ENCODE results near the gene REC114.
"Not testable (repeated sequence)": the region's sequence is repeated elsewhere in the genome, so short reads cannot be mapped to it uniquely, and the experiment has no call there.

REC114 gene

DNA sequence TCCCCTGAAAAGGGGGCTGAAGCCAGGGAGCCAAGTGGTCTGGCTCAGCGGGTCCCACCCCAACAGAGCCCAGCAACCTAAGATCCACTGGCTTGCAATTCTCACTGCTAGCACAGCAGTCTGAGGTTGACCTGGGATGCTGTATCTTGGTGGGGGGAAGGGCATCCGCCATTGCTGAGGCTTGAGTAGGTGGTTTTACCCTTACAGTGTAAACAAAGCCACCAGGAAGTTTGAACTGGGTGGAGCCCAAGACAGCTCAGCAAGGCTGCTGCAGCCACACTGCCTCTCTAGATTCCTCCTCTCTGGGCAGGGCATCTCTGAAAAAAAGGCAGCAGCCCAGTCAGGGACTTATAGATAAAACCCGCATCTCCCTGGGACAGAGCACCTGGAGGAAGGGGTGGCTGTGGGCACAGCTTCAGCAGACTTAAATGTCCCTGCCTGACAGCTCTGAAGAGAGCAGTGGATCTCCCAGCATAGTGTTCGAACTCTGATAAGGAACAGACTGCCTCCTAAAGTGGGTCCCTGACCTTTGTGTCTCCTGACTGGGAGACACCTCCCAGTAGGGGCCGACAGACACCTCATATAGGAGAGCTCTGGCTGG lies 5.3 kb downstream of the REC114 start:
- DNase-seq; in situ Hi-C loops (cut with HindIII; ENCODE audit: low pct_ligation_motif_present, low pct_unique_long_range_greater_than_20kb, low sequenced_read_pairs): not testable (repeated sequence)

GRCh38 chr15:73449980-73450379 lies 7.0 kb downstream of the REC114 start:
- in situ Hi-C loops (cut with HindIII; ENCODE audit: low pct_ligation_motif_present, low pct_unique_long_range_greater_than_20kb, low sequenced_read_pairs); DNase-seq: not testable (repeated sequence)

- in situ Hi-C loops (cut with HindIII; ENCODE audit: low pct_ligation_motif_present, low pct_unique_long_range_greater_than_20kb, low sequenced_read_pairs): no loop called here
- no peak for DNase-seq
Observed at GRCh38 chr15:73454096-73454495, 11.1 kb downstream of the REC114 start.

DNA sequence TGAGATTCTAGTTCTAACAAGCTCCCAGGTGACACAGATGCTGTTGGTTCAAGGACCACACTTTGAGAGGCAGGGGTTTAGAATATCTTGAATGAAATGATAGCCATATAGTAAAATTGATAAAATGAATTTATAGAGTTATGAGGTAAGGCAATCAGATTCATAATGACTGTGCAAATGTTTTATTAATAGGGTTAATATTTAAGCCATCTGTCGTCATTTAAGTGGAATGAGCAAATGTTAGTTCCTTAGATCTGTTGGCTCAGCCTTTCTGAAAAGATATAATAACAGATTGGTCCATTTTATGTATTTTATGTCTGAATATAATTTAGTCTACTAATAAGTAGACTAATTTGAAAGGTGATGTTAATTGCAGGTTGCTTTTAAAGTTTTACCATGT lies 12.9 kb downstream of the REC114 start:
- in situ Hi-C loops (cut with HindIII; ENCODE audit: low pct_ligation_motif_present, low pct_unique_long_range_greater_than_20kb, low sequenced_read_pairs): no loop called here
- no peak for DNase-seq

DNA sequence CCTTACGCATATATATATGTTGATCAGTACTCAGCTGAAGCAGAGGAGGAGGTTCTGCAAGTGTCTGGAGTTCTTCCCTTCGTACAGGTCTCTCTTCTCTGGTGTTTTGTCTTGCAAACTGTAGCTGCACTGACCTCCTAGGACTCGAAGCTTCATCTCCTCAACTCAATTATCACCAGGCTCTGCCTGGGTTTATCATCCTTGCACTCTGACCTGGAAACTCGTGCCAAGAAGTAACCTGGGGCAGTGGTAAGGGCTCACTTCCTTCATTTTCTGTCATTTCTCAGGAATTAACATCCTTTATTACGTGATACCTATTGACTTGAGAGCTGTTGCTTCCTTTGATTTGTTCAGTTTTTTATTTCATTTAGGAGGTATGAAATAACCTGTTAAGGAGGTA lies 14.4 kb downstream of the REC114 start:
- in situ Hi-C loops (cut with HindIII; ENCODE audit: low pct_ligation_motif_present, low pct_unique_long_range_greater_than_20kb, low sequenced_read_pairs): no loop called here
- DNase-seq: no peak

- in situ Hi-C loops (cut with HindIII; ENCODE audit: low pct_ligation_motif_present, low pct_unique_long_range_greater_than_20kb, low sequenced_read_pairs): no loop called here
- no peak for DNase-seq
Observed at GRCh38 chr15:73460662-73461061, 17.7 kb downstream of the REC114 start.

- DNase-seq: peak; percentile 2
- in situ Hi-C loops (cut with HindIII; ENCODE audit: low pct_ligation_motif_present, low pct_unique_long_range_greater_than_20kb, low sequenced_read_pairs): no loop called here
Observed at GRCh38 chr15:73464602-73465001, 21.6 kb downstream of the REC114 start.

DNA sequence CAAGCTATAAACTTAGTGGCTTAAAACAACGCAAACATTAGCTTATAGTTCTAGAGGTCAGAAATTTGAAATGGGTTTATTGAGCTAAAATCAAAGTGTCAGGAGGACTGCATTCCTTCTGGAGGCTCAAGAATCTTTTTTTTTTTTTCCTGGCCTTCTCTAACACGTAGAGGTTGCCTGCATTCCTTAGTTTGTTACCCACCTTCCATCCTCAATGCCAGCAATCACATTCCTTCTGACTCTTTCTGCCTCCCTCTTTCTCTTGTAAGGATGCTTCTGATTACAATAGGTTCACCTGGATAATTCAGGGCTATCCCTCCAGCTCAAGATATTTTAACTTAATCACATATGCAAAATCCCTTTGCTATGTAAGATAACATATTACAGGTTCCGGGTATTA lies 24.8 kb downstream of the REC114 start:
- in situ Hi-C loops (cut with HindIII; ENCODE audit: low pct_ligation_motif_present, low pct_unique_long_range_greater_than_20kb, low sequenced_read_pairs): no loop called here
- DNase-seq: no peak

- in situ Hi-C loops (cut with HindIII; ENCODE audit: low pct_ligation_motif_present, low pct_unique_long_range_greater_than_20kb, low sequenced_read_pairs): no loop called here
- DNase-seq: no peak
Observed at GRCh38 chr15:73474785-73475184, 31.8 kb downstream of the REC114 start.

DNA sequence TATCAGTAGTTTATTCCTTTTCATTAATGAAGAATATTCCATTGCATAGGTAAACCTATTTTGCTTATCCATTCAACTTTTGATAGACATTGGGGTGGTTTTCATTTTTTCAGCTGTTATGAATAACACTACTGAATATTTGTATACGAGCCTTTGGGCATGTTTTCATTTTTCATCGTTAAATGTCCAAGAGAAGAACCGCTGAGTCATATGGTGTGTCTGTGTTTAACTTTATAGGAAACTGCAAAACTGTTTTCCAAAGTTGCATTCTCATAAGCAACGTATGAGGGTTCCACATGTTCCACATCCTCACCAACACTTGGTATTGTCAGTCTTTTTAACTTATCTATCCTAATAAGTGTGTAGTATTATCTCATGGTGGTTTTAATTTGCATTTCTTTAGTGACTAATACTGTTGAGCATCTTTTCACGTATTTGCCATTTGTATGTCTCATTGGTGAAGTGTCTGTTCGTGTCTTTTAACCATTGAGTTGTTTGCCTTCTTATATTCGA lies 33.8 kb downstream of the REC114 start:
- in situ Hi-C loops (cut with HindIII; ENCODE audit: low pct_ligation_motif_present, low pct_unique_long_range_greater_than_20kb, low sequenced_read_pairs): no loop called here

GRCh38 chr15:73480050-73480449 lies 37.1 kb downstream of the REC114 start:
- no peak for DNase-seq

More for the DNA sequence above, 33.8 kb downstream of the REC114 start:
- DNase-seq: no peak

DNA sequence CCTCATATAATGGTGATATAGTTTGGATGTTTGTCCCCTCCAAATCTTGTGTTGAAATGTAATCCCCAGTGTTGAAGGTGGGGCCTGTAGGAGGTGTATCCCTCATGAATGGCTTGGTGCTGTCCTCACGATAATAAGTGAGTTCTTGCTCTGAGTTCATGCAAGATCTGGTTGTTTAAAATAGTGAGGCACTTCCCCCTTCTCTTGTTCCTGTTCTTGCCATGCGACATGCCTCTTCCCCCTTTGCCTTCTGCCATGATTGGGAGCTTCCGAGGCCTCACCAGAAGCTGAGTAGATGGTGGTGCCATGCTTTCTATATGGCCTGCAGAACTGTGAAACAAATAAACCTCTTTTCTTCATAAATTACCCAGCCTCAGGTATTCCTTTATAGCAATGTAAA lies 39.2 kb downstream of the REC114 start:
- no peak for DNase-seq
- in situ Hi-C loops (cut with HindIII; ENCODE audit: low pct_ligation_motif_present, low pct_unique_long_range_greater_than_20kb, low sequenced_read_pairs): no loop called here

More at GRCh38 chr15:73480050-73480449, 37.1 kb downstream of the REC114 start:
- in situ Hi-C loops (cut with HindIII; ENCODE audit: low pct_ligation_motif_present, low pct_unique_long_range_greater_than_20kb, low sequenced_read_pairs): no loop called here

DNA sequence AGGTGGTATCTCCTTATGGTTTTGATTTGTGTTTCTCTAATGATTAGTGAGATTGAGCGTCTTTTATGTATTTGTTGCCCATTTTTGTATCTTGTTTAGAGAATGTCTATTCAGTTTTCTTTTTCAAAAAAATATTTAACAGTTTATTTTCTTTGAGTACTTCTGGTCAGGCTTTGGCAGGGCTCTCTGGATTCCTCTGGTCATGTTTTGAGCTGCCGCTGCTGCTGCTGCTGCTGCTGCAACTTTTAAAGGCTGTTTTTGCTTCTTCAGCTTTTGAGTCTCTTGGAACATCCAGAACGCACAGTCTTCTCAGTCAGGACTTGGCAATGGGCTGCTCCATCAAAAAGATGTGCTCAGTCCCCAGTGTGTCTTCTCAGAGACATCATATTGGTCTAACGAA lies 40.1 kb downstream of the REC114 start:
- no peak for DNase-seq
- in situ Hi-C loops (cut with HindIII; ENCODE audit: low pct_ligation_motif_present, low pct_unique_long_range_greater_than_20kb, low sequenced_read_pairs): no loop called here

DNA sequence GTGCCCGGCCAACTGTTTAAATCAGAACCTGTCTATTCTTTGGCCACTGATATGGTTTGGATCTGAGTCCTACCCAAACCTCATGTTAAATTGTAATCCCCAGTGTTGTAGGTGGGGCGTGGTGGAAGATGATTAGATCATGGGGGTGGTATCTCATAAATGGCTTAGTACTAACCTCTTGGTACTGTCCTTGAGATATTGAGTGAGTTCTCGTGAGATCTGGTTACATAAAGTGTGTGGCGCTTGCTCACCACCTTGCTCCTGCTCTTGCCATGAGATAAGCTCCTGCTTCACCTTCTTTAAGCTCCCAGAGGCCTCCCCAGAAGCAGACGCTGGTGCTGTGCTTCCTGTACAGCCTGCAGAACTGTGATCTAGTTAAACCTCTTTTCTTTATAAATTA lies 42.4 kb downstream of the REC114 start:
- DNase-seq: no peak
- in situ Hi-C loops (cut with HindIII; ENCODE audit: low pct_ligation_motif_present, low pct_unique_long_range_greater_than_20kb, low sequenced_read_pairs): no loop called here

DNA sequence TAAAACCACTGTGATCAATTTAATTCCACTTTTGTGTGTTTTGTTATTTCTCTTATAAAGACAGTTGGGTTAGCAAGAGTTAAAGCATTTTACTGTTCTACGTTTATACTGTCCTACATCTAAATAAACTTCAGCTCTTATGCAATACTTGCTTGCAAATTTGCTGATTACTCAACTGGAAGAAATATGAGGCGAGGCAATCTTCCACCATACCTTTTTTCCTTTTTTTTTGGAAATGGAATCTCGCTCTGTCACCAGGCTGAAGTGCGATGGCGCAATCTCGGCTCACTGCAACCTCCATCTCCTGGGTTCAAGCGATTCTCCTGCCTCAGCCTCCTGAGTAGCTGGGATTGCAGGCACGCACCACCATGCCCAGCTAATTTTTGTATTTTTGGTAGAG lies 42.9 kb downstream of the REC114 start:
- DNase-seq; in situ Hi-C loops (cut with HindIII; ENCODE audit: low pct_ligation_motif_present, low pct_unique_long_range_greater_than_20kb, low sequenced_read_pairs): not testable (repeated sequence)

DNA sequence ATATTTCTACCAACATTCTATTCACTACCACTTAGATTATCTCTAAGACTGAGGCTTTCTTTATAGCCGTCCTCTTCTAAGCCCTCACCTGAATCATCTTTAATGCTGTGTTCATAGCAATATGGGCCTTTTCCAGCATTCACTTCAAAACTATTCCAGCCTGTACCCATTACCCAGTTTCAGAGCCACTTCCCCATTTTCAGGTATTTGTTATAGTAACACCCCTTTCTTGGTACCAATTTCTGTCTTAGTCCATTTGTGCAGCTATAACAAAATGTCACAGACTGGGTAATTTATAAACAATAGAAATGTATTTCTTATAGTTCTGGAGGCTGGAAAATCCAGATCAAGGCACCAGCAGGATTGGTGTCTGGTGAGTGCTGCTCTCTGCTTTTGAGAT lies 45.7 kb downstream of the REC114 start:
- DNase-seq: no peak
- in situ Hi-C loops (cut with HindIII; ENCODE audit: low pct_ligation_motif_present, low pct_unique_long_range_greater_than_20kb, low sequenced_read_pairs): no loop called here

DNA sequence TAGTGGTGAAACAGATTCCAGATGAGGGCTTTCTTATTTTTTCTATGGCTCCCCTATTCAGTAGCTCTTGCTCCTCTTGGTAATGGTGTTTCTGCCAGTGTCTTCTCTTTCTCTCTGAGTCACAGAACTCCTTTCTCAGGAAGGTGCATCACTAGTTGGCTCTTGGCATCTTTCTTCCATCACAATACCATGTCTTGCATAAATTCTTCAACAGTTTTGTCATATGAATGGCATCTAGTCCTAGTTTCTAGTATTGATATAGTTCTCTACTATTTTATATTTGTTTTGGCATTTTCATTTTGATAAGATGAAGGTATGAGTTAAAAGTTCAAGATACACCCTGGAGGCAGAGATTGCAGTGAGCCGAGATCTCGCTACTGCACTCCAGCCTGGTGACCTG lies 51.0 kb downstream of the REC114 start:
- in situ Hi-C loops (cut with HindIII; ENCODE audit: low pct_ligation_motif_present, low pct_unique_long_range_greater_than_20kb, low sequenced_read_pairs): no loop called here
- no peak for DNase-seq

DNA sequence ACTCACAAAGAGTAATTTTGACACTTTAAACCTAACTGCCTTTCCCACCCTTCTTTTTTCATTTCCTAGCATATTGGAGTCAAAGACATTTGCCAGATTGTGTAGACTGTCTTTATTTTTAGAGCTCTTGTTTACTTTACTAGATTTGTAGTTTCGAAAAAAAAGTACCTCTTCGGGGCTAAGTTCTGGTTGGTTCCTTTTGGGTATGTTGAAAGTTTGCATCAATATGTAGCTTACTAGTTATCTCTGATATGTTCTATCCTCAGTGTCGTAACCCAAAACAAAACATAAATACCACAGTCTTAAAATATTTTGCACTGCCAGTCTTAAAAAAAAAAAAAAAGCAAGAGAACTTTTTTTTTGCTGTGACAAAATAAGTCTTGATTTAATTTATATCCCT lies 52.2 kb downstream of the REC114 start:
- in situ Hi-C loops (cut with HindIII; ENCODE audit: low pct_ligation_motif_present, low pct_unique_long_range_greater_than_20kb, low sequenced_read_pairs): no loop called here
- DNase-seq: no peak

DNA sequence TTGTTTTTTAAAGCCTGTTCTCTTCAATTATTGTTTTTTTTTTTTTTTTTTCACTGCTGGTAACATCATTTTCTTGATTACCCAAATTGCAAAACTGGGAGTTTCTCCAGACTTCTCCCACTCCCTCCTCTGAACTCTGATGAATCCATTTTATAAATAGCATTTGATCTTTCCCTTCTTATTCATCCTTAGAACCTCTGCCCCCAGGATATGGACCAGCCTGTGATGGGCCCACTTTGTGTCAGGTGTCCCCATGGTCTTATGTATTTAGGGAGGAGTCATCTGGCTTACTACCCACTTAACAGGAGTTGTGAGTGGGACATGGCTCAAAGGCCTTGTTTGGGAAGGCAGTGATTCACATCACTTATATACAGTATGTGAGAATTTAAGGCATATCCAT lies 57.7 kb downstream of the REC114 start:
- no peak for DNase-seq
- in situ Hi-C loops (cut with HindIII; ENCODE audit: low pct_ligation_motif_present, low pct_unique_long_range_greater_than_20kb, low sequenced_read_pairs): no loop called here

- in situ Hi-C loops (cut with HindIII; ENCODE audit: low pct_ligation_motif_present, low pct_unique_long_range_greater_than_20kb, low sequenced_read_pairs): no loop called here
- no peak for DNase-seq
Observed at GRCh38 chr15:73504885-73505284, 61.9 kb downstream of the REC114 start.

- in situ Hi-C loops (cut with HindIII; ENCODE audit: low pct_ligation_motif_present, low pct_unique_long_range_greater_than_20kb, low sequenced_read_pairs): no loop called here
- DNase-seq: no peak
Observed at GRCh38 chr15:73515527-73515926, 72.6 kb downstream of the REC114 start.

All from ACHN (cell line).